Daoy (cell line): ENCODE data around the gene TAF6L. TPM values are rescaled to one million over a fixed set of nuclear protein-coding genes. Genes with fewer than 3 reads are reported as not detected.
A peak's percentile ranks its signal among the peaks of the same experiment; 100 is the strongest.
"Not testable (repeated sequence)": the region's sequence is repeated elsewhere in the genome, so short reads cannot be mapped to it uniquely, and the experiment has no call there.

Source experiments
- DNase-seq: peaks from one replicate; pipeline ENCODE4 v3.0.0-alpha.2; 2015; ENCODE audit warnings: low read depth
- total RNA-seq: library from RNA; depleted of rRNA; stranded (reverse); fragments of >200 nt; shearing (Covaris generic); gene quantifications from 2 replicates; pipeline ENCODE4 v1.2.3, GENCODE V29; 2014; rRNA removed

TAF6L gene, protein sequence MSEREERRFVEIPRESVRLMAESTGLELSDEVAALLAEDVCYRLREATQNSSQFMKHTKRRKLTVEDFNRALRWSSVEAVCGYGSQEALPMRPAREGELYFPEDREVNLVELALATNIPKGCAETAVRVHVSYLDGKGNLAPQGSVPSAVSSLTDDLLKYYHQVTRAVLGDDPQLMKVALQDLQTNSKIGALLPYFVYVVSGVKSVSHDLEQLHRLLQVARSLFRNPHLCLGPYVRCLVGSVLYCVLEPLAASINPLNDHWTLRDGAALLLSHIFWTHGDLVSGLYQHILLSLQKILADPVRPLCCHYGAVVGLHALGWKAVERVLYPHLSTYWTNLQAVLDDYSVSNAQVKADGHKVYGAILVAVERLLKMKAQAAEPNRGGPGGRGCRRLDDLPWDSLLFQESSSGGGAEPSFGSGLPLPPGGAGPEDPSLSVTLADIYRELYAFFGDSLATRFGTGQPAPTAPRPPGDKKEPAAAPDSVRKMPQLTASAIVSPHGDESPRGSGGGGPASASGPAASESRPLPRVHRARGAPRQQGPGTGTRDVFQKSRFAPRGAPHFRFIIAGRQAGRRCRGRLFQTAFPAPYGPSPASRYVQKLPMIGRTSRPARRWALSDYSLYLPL
- total RNA-seq = 18.3 and 27.4 TPM in 2 replicates

DNA sequence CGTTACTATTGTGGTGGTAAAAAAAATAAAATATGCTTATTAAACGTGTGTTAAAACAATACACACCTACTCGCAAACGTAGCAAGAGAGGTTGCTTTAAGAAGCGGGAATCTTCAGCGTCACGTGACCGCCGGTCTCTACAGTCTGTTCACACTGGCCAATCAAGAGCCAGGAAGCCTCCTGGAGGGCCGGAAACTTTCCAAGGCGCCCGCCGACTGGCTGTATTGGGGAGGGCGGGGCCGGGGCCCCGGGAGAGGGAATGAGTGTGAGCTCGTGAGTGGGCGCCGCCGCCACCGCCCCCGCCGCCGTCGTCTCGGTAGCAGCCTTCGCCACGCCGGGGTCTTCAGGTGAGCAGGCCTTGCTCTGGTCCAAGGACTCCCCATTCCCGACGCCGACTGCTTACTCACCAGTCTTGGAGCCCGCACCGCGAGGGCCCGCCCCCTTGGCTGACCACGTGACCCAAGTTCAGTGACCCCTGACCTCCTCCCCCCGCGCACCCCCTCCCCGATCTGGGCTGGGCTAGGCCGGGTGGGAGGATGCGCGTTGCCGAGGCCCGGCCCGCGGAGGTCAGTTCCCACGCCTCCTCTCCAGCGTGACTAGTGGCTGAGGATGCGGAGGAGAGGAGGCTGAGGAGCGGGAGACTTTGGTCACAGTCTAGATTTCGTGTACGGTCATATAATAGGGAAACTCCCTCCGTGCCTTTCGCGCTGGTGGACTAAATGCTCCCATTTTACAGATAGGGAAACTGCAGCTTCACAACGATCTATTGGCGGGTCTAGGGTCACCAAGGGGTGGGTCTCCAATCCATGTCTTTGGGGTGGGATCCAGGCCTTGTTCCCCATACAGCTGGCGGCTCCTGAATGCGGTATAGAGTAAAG is at the start of gene TAF6L:
TAF6L (plus strand) TSS at position 253 of the 878 bp plus-strand sequence. CDS start 4,388 bp downstream, outside the sequence.
- peak; percentile 97 for DNase-seq

DNA sequence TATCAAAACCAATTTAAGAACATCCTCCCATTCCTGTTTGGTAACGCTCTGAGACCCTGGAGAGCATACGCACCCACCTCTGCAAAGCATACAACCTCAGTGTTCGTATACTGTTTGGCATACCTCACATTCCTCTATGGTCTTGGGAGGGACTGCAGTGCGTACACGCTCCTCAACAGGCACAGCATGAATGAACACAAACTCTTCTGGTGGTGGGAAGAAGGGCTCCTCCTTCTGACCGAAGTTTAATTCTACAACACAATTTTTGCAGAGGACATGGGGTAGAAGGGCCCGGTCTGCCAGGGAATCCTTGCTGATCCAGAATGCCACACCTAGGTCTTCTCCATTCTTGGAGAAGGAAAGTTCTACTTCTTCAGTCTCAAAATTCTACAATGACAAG is 49.2 kb upstream of the TAF6L start:
- DNase-seq = no peak

DNA sequence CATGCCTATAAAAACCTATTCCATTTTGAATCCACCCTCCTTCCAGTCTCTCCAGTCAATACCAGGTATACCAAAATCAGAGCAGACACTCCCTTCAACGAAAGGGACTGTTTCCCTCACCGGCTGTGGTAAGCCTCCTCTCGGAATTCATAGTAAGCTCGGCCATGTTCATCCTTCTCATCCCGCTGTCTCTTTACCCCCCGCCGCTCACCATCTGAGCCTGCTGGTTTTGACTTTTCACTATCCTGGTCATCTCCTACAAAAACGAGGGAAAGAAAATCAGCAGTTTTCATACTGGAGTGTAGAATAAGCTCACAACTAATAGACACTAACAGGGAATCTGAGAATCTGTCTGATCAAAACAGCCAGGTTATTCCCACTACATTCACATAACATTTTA is 47.0 kb upstream of the TAF6L start:
- DNase-seq = no peak

DNA sequence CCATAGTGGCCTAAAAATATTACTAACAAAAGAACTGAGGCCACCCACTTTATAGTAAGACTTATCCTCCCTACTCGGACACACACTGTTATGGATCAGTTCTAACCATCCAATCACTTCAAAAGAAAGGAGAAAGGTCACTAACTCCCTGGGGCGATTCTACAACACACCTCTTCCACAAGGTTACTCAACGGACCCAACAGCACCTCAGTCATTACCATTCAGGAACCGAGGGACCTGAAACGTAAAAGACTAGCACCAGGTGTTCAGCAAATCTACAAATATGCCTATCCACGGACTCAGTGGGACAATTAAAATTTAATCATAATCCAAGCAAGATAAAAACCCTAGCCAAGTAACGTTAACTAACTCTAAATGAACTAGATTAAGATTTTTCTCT is 45.5 kb upstream of the TAF6L start:
- DNase-seq = no peak

DNA sequence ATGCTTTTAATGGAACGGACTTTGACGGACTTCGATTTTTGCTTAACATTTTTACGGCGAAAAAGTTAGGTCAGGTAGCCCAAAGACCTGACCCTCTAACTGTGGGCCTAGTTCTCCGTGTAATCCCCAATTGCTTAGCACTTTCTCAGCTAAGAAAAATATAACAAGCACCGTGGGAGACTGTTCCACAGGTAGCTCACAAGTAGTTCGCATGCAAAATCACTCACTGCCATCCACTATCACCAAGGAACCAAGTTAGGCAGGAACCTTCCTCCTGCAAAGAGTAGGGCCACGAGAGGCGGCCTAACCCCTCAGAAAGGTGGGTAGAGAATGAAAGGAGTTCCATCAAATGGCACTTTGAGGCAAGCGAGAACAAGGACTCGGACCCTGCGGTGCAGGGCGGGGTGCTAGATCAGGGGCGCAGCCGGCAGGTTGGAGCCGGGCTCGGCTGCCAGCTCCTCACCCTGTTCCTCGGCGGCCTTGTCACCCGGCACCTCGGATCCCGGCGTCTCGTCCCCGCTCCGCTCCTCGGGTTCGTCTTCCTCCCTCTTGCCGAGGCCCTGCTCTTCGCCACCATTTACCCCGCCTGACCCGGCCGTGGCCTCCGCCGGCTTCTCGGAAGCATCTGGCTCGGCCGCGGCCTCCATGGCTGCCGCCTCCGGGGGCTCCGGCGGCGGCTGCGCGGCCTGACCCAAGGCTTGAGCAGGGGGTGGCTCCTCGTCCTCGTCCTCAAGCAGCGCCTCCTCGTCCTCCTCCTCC is 44.9 kb upstream of the TAF6L start:
- no peak for DNase-seq

DNA sequence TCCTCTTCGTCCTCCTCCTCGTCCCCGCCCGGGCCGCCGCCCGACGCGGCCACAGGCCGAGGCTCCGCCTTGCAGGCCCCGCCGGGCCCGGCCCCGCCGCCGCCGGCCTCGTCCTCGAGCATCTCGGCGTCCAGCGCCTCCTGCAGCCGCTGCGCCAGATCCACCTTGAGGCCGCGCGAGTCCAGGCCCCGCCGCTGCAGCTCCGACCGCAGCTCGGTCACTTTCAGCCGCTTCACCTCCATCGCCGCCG is 44.4 kb upstream of the TAF6L start:
- DNase-seq = no peak

DNA sequence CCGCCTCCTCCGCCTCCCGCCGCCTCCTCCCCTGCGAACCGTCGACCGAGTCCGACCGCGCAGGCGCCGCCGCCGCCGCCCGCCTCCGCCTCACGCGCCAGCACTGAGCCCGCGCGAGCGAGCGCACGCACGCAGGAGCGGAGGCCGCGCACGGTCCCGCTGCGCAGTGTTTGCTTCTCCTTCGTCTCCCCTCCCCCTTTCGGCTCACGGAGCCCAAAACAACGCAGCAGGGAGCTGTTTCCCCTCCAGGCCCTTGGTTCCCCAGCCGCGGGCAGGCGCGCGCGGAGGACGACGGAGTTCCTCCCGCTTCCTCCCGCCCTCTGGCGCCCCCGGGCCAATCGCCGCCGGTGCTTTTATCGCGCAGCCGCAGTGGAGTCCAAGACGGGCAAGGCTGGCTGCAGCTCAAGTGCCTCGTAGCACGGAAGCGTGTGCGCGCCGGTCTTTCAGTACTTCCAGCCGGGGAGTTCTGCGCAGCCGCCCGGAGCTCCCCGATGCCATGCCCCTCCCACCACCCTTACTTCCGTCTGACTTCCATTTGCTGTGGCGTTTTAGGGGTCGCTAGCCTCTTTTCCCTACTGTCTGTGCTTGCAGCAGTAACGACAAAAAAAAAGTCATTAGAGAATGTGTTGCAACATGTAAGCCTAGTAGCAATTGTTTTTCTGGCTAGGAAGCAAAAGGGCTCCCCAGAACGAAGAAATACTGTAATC is 43.9 kb upstream of the TAF6L start, which contains the start of gene HNRNPUL2:
HNRNPUL2 (minus strand) TSS at position 293 of the 707 bp plus-strand sequence. CDS start 301 bp downstream, outside the sequence.
- peak; percentile 99 for DNase-seq

DNA sequence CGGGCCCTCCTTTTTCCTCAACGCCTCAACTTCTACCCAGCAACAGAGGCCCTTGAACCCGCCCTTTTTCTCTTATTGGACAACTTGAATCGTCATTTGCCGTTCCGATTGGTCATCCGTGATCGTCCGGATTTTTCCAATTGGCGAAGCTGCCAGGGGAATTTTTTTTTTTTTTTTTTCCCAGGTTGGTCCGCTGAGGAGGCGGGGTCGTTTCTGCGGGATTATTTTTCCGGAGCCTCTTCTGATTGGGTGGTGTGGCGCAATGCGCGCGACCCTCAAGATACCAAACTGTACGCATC is 43.4 kb upstream of the TAF6L start:
- peak; percentile 95 for DNase-seq

DNA sequence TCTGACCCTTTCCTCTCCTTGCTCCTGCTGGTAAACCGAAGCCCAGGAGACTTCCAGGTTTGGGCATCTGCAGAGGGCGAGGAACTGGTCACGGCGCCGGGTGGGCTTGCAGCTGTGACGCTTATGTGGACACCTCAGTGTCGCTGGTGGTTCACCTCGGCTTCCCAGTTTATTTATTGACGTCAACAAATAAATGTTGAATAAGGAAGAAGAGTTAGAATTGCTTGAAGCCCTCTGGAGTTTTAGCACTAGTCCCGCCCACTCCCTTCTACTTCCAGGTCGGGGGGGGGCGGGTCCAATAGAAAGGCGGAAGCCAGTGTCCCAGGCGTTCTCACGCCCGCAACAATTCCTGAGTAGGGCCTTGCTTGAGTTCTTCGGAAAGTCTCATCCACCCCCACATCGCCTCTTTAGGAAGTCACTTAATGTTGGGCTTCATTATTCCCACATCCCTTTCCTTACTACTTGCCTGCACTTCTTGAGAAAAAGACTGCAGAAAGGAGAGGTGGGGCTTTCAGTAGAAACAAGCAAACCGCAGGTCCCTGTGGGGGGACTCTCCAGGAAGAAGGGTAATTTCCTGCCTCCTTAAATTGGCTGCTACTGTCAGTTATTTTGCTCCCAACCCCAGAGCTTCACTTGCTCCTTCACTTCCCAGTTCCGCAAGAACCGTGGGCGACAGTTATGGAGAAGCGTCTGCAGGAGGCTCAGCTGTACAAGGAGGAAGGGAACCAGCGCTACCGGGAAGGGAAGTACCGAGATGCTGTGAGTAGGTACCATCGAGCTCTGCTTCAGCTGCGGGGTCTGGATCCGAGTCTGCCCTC is 42.8 kb upstream of the TAF6L start, which contains the start of gene TTC9C:
TTC9C (plus strand) TSS at position 316 of the 818 bp plus-strand sequence; CDS start at position 679, 363 bp downstream.
- DNase-seq = peak; percentile 90

DNA sequence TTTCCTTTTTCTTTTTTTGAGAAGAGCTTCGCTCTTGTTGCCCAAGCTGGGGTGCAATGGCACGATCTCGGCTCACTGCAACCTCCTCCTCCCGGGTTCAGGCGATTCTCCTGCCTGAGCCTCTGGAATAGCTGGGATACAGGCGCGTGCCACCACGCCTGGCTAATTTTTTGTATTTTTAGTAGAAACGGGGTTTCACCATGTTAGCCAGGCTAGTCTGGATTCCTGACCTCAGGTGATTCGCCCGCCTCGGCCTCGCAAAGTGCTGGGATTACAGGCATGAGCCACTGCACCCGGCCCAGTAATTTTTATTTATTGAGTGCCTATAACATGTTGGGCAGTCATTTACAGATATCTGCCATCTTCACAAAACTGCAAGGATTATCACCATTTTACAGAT is 41.1 kb upstream of the TAF6L start:
- not testable (repeated sequence) for DNase-seq

DNA sequence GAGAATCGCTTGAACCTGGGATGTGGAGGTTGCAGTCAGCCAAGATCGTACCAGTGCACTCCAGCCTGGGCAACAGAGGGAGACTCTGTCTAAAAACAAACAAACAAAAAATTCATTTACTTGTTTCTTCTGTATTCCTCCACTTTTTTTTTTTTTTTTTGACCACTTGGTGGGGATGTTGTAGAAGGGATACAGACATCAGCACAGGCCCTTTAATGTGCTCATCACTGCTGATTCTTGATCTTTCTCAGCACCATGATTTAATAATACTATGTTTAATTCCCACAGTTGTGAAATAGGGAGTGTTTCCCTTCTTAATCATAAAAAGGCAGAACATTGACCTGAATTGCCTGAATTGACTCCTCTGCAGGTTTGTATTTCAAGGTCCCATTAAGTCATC is 38.4 kb upstream of the TAF6L start:
- DNase-seq = no peak

DNA sequence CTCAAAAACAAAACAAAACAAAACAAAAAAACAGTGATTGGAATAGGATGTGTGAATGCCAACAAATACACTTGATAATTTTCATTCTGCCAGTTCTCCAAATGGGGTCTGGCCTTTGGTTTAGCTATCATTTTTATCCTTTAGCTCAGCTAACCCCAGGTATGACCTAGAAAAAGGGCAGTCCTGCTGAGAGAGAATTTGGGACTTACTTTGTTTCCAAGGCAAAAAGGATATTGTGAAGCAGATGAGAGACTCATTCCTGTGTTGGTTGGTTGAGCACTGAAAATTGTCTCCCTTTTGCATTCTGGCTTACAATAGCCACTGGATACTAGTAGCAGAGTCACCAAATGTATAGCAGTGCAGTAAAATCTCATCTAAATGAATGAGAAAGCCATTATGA is 34.0 kb upstream of the TAF6L start:
- no peak for DNase-seq

DNA sequence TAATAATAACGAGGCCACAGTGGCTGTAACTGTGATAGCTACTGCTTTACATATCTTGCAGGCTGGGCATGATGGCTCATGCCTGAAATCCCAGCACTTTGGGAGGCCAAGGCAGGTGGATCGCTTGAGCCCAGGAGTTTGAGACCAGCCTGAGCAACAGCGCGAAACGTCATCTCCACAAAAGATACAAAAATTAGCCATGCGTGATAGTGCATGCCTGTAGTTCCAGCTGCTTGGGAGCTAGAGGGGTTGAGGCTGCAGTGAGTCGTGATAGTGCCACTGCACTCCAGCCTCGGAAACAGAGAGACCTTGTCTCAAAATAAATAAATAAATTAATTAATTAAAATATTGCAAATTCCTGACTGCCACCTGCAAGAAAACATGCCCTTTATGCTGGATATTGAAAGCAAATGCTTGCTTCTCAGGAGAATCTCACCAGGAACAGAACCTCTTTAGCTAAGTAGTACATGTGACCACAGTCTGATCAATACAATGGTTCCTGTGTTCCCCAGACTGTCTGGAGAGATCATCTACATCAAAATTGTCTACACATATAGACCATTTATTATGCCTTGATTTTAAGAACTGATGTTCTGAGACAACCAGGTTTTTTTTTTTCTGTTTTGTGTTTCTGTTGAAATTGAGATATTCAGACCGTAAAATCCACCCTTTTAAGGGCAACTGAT is 23.6 kb upstream of the TAF6L start:
- no peak for DNase-seq

DNA sequence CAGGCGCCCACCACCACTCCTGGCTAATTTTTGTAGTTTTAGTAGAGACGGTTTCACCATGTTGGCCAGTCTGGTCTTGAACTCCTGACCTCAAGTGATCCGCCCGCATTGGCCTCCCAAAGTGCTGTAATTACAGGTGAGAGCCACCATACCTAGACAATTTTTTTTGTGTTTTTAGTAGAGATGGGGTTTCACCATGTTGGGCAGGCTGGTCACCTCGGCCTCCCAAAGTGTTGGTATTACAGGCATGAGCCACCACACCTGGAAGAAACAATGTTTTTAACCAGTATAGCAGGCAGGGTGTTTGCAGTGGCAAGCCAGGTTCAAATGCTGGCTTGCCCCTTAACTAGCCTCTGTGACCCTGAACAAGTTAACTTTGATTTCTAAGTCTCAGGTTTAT is 21.3 kb upstream of the TAF6L start:
- not testable (repeated sequence) for DNase-seq

DNA sequence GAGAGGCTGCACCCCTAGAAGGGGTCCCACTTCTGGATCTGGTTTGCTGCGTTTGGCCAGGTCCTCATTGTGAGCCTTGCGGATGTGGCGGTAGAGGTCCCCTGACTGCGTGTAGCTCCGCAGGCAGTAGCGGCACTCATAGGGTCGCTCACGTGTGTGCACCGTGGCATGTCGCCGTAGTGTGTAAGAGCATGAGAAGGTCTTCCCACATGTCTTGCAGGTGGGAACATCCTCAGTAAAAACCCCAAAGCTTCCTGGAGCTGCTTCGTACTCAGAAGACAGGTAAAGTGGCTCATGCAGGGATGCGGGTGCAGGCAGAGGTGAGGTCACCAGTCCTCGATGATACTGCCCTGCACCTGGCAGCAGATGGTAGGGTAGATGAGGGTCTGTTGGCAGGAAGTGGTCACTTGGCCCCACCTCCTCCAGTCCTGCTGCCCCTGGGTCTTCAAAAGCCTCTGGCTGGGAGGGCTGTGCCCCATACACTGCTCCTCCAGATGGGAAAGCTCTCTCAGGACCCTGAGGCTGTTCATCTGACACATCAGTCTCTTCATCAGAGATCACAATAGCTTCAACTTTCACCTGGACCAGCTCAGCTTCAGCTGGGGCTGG is 18.9 kb upstream of the TAF6L start:
- no peak for DNase-seq

DNA sequence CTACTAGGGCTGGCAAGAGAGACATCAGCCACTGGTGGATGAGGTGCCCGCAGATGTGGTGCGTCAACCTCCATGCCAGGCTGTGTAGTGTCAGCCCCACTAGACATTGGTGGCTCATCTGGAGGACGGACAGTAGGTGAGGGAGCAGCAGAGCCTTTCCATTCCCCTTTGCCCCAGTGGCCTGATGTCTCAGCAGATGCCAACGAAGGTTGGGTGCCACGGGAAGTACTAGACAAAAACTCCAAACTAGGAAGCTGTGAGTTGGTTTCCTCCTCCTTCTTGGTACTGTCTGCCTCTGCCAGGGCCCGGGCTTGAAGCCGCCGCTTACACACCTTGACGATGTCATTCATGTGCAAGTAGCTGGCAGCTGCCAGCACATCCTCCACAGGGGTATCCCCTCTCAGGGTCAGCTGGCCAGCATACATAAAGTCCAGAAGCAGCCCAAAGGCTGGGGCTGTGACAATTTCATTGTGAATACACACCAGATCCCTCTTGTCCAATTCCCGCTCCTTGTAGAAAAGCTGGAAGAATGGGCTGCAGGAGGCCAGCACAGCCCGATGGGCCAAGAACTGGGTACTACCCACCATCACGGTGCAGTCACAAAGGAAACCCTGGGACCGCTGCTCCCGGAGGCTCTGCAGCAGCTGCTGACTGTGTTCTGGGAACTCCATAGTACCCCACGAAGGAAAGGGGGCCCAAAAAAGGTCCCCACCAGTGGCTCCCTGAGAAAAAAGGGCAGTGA is 18.0 kb upstream of the TAF6L start:
- no peak for DNase-seq

DNA sequence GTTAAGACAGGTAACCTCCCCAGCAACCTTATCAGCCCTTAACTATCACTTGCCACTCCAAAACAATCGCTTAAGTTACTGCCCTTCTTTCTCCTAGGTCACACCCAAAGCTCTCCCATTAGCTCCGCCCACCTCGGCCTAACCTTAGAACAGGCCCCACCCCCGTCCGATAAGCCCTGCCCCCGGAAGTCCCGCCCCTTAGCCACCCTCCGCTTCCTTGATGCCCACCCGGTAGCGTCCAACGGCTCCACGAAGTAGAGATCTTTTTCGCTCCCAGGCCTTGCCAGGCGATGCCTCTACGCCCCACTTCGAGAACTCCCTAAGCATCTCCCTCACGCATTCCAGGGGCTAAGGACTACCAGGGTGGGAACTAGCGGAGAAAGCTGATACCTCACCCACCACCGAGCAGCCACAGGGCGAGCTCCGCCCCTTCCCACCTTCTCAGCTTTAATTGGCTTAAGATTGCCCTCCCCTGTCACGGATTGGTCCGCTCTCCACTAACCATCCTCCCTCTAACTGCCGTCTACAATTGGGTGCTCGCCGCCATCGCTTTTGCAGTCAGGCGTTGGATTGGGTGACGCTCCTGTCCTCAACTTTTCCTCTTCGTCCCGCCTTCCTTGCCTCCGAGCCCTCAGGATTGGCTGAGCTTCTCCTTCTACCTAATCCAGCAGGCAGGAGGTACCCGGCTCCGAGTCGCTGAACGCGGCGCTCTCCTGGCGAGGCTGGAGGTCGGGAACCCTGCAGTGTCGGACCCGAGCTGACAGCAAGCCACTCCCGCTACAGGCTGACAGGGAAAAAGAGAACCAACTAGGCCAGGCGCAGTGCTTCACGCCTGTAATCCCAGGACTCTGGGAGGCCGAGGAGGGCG is 17.2 kb upstream of the TAF6L start, which contains the start of gene ZBTB3:
ZBTB3 (minus strand) TSS at position 425 of the 868 bp plus-strand sequence. CDS start 496 bp downstream, outside the sequence.
- peak; percentile 99 for DNase-seq
